Esophagus muscularis mucosa (tissue), 4 donors: ENCODE data around the gene PUSL1.

Experiments
- CTCF ChIP-seq, 3 experiments: fragments of 200-600 bp in 2 of 3; fragments of 450-650 bp in 1 of 3; sonication (generic) in 2 of 3; IDR thresholded peaks; one replicate each; pipeline ENCODE4 v1.5.1; 2017 to 2019; ENCODE audit warnings: antibody characterized with exemption in 3 of 3, mild to moderate bottlenecking in 2 of 3, moderate library complexity in 1 of 3
- EP300 ChIP-seq: sonication (generic); formaldehyde crosslinking; IDR thresholded peaks from one replicate; pipeline ENCODE4 v1.6.1; 2017; ENCODE audit warnings: antibody characterized with exemption
- POLR2A ChIP-seq: fragments of 450-650 bp; IDR thresholded peaks from one replicate; pipeline ENCODE4 v1.6.1; 2017; ENCODE audit warnings: antibody characterized with exemption, moderate library complexity, mild to moderate bottlenecking, low read depth

- TF ChIP-seq CTCF (IDR thresholded peaks at IDR 0.05) = no peak
- TF ChIP-seq EP300 = no peak
- TF ChIP-seq POLR2A = no peak
Measured at GRCh38 chr1:1300352-1300739, 8.1 kb upstream of the PUSL1 start.
